Measurements from ENCODE around the gene IL17RB.

The IL17RB gene

GRCh38 chr3:53913401-53913800 is 67.0 kb downstream of the IL17RB start:
- Histone ChIP-seq H3K4me1 (no peaks in the 10 kb centered on the region), H3K4me3 (no peak overlapping the region), H3K36me3 (replicated peaks) (no peaks in the 10 kb centered on the region), H3K9me3 (no peaks in the 10 kb centered on the region), H3K27me3 (ENCODE audit: low read depth) (peaks cover 28% of the 10 kb centered on the region)
- DNase-seq (ENCODE audit: low spot score in 2 of 2): no peak
- in situ Hi-C loops (cut with MboI; ENCODE audit: low sequenced_read_pairs): no loop called here
